Fibroblast of lung (primary cell): ENCODE data around the gene BPIFB3.

Source experiments
- EZH2 ChIP-seq: IDR thresholded peaks from 2 replicates; pipeline ENCODE4 v1.5.1; 2012; ENCODE audit warnings: low read length, control low read depth, mild to moderate bottlenecking; ENCODE audit errors: missing control alignments
- TF ChIP-seq, protein P1 (sequence below), 2 donors: IDR thresholded peaks in 1 of 2; conservative IDR thresholded peaks in 1 of 2; 1 replicate in 1 of 2; 2 replicates in 1 of 2; pipeline ENCODE4 v1.5.1; 2011 to 2012; ENCODE audit warnings: low read length in 2 of 2, control low read depth in 1 of 2, inconsistent platforms in 1 of 2, low read depth in 1 of 2, mild to moderate bottlenecking in 1 of 2

DNA sequence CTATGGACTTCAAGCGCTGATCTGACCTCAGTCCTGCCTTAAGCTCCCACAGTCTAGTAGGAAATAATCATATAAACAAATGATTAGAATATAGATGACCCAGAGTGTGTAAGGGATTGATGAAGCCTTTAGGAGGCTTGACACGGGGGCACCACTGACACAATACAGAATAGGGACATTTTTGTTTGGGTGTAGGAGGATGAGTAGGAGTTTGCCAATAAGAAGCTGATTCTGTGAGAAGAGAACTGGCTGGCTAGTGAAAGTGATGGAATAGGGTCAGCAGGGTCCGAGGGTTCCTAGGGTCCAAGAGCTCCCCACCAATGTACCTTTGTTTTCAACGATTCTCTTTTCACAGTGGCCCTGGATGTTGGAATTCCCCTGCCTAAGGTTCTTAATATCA, 18.7 kb downstream of the BPIFB3 start:
- TF ChIP-seq, protein P1, sequence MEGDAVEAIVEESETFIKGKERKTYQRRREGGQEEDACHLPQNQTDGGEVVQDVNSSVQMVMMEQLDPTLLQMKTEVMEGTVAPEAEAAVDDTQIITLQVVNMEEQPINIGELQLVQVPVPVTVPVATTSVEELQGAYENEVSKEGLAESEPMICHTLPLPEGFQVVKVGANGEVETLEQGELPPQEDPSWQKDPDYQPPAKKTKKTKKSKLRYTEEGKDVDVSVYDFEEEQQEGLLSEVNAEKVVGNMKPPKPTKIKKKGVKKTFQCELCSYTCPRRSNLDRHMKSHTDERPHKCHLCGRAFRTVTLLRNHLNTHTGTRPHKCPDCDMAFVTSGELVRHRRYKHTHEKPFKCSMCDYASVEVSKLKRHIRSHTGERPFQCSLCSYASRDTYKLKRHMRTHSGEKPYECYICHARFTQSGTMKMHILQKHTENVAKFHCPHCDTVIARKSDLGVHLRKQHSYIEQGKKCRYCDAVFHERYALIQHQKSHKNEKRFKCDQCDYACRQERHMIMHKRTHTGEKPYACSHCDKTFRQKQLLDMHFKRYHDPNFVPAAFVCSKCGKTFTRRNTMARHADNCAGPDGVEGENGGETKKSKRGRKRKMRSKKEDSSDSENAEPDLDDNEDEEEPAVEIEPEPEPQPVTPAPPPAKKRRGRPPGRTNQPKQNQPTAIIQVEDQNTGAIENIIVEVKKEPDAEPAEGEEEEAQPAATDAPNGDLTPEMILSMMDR (conservative IDR thresholded peaks at IDR 0.05 in 1 of 2, IDR thresholded peaks at IDR 0.05 in 1 of 2; ENCODE audit: low read depth in 1 of 2, low read length in 2 of 2): no peak
- no peak for TF ChIP-seq EZH2
